ENCODE measurements around the gene DNM3.

The DNM3 gene

DNA sequence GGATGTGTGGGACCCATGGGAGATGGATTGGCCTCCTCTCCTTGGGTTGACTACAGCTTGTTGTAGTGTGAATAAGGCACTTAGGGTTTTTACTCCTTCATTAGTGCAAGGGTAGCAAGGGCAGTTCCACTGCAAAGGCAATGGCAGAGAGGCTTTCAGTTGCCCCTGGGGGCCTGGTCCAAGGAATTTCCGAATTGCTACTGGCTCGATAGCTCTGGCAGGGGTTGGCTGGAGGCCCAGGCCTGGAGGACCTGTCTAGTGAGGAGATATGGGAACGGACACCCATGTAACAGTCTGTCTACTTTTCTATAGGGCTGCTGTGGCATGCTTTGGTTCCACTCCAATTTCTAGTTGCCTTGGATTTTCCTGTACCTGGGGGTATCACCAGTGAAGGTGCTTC is 360.3 kb downstream of the DNM3 start:
- no peak overlapping the region for H3K27ac ChIP-seq (ENCODE audit: low read depth, low read length)
- H3K36me3 ChIP-seq (ENCODE audit: control insufficient read depth in 1 of 2, insufficient read depth in 2 of 2, low read length in 2 of 2), result no peaks in the 10 kb centered on the region
- H3K4me1 ChIP-seq (ENCODE audit: control insufficient read depth in 1 of 2, insufficient read depth in 2 of 2, low read length in 2 of 2), result no peaks in the 10 kb centered on the region
- no peak overlapping the region for H3K9ac ChIP-seq (ENCODE audit: low read depth in 1 of 2, low read length in 2 of 2)
- no peaks in the 10 kb centered on the region for H3K27me3 ChIP-seq (ENCODE audit: control insufficient read depth in 1 of 2, insufficient read depth in 2 of 2, low read length in 2 of 2)
- peaks cover 5 to 11% of the 10 kb centered on the region in 2 donors for H3K9me3 ChIP-seq (ENCODE audit: control insufficient read depth in 1 of 2, low read length in 2 of 2)
- H3K4me3 ChIP-seq (ENCODE audit: low read depth in 1 of 2, low read length in 2 of 2), result no peak overlapping the region

DNA sequence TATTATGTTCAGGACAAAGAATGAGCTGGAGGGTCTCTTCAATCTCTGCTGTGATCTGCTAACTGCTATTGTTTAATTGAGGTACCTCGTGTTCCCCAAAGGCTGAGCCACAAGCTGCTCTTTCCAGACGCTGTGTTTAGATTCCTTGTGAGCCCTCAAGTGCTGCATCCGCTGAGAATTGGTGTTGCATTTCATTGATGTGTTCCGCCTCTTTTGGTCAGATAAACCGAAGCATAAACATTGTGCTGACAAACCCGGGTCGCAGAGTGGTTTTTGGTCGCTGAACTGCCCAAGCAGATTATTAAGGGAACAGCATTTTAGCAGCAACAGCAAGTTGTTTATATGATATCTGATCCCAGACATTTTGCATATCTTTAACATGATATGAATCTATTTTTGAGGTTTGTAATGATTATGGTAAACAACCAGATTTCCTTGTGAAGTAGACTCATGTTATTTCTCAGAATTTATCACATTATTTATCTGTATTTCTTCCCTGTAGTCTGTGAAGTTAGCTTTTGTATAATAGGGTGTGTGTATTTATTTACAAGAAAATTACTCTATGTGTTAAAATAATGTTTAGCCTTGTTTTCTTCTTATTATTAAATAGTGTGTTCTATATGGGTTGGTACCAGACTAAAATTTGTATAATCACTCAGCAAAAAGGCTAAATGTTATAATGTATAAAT is 362.0 kb downstream of the DNM3 start:
- no peak overlapping the region for H3K4me3 ChIP-seq (ENCODE audit: low read depth in 1 of 2, low read length in 2 of 2)
- no peaks in the 10 kb centered on the region for H3K27me3 ChIP-seq (ENCODE audit: control insufficient read depth in 1 of 2, insufficient read depth in 2 of 2, low read length in 2 of 2)
- no peaks in the 10 kb centered on the region for H3K4me1 ChIP-seq (ENCODE audit: control insufficient read depth in 1 of 2, insufficient read depth in 2 of 2, low read length in 2 of 2)
- peaks cover 5 to 11% of the 10 kb centered on the region in 2 donors for H3K9me3 ChIP-seq (ENCODE audit: control insufficient read depth in 1 of 2, low read length in 2 of 2)
- no peaks in the 10 kb centered on the region for H3K36me3 ChIP-seq (ENCODE audit: control insufficient read depth in 1 of 2, insufficient read depth in 2 of 2, low read length in 2 of 2)
- H3K27ac ChIP-seq (ENCODE audit: low read depth, low read length), result no peak overlapping the region
- H3K9ac ChIP-seq (ENCODE audit: low read depth in 1 of 2, low read length in 2 of 2), result no peak overlapping the region

DNA sequence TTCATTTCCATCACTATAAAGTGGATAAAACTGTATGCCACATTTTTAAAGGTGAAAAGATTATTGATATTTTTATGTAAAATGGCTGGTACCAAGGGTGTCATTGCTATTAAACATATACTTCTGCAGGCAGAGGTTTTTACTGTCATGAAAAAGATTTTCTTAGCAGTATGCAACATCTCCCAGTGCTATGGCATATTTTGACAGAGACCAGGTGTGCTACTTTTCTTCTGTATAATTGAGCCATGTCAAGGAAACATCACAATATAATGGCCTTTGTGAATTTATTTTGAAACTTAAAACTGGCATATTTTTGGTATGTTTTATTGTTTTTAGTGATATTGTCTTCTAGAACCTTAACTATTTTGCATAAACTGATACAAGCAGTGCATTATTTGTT is 362.6 kb downstream of the DNM3 start:
- H3K4me3 ChIP-seq (ENCODE audit: low read depth in 1 of 2, low read length in 2 of 2), result no peak overlapping the region
- H3K9me3 ChIP-seq (ENCODE audit: control insufficient read depth in 1 of 2, low read length in 2 of 2), result peaks cover 4 to 9% of the 10 kb centered on the region in 2 donors

DNA sequence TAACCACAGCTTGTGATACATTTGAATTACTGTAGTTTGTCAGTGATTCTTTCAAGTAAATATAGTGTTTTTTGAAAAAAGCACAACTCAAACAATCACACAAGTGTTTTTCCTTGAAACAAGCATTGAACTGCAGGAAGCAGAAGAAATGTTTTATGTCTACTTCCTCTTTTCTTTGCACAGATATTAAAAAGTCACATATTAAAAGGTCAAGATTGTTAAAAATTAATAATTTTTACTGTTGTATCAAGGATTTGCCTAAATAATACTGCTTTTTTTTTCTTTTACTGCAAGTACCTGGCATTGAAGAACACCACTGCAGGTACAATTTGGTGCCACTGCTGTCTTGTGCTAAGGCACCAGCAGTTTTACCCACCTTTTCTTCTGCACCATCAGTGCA is 365.0 kb downstream of the DNM3 start:
- Histone ChIP-seq H3K36me3 (ENCODE audit: control insufficient read depth in 1 of 2, insufficient read depth in 2 of 2, low read length in 2 of 2) (no peaks in the 10 kb centered on the region), H3K4me3 (ENCODE audit: low read depth in 1 of 2, low read length in 2 of 2) (no peak overlapping the region), H3K27ac (ENCODE audit: low read depth, low read length) (no peak overlapping the region), H3K9ac (ENCODE audit: low read depth in 1 of 2, low read length in 2 of 2) (no peak overlapping the region), H3K9me3 (ENCODE audit: control insufficient read depth in 1 of 2, low read length in 2 of 2) (no peaks in the 10 kb centered on the region), H3K27me3 (ENCODE audit: control insufficient read depth in 1 of 2, insufficient read depth in 2 of 2, low read length in 2 of 2) (no peaks in the 10 kb centered on the region), H3K4me1 (ENCODE audit: control insufficient read depth in 1 of 2, insufficient read depth in 2 of 2, low read length in 2 of 2) (no peaks in the 10 kb centered on the region)

More for the DNA sequence above, 362.6 kb downstream of the DNM3 start:
- no peaks in the 10 kb centered on the region for H3K27me3 ChIP-seq (ENCODE audit: control insufficient read depth in 1 of 2, insufficient read depth in 2 of 2, low read length in 2 of 2)
- no peak overlapping the region for H3K9ac ChIP-seq (ENCODE audit: low read depth in 1 of 2, low read length in 2 of 2)
- no peaks in the 10 kb centered on the region for H3K4me1 ChIP-seq (ENCODE audit: control insufficient read depth in 1 of 2, insufficient read depth in 2 of 2, low read length in 2 of 2)
- H3K27ac ChIP-seq (ENCODE audit: low read depth, low read length), result no peak overlapping the region
- H3K36me3 ChIP-seq (ENCODE audit: control insufficient read depth in 1 of 2, insufficient read depth in 2 of 2, low read length in 2 of 2), result no peaks in the 10 kb centered on the region

DNA sequence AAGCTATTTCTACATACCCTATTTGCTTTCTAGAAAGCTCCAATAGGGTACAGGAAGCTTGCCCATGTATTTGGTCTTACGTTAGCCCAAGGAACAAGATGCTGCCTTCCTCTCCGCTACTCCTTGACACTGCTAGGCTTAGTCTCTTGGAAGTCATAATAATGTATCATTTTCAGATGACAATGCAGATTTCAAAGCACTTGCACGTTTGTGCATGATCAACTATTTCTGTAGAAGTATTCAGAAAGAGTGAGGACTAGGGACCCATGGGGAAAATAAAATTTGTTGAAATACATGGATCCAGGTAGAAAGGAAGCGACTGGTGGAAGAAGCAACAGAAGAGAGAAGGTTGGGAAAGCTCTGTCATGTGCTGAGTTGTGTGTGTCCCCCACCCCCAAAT is 367.3 kb downstream of the DNM3 start:
- no peak overlapping the region for H3K4me3 ChIP-seq (ENCODE audit: low read depth in 1 of 2, low read length in 2 of 2)
- no peak overlapping the region for H3K27ac ChIP-seq (ENCODE audit: low read depth, low read length)
- no peaks in the 10 kb centered on the region for H3K9me3 ChIP-seq (ENCODE audit: control insufficient read depth in 1 of 2, low read length in 2 of 2)
- no peaks in the 10 kb centered on the region for H3K27me3 ChIP-seq (ENCODE audit: control insufficient read depth in 1 of 2, insufficient read depth in 2 of 2, low read length in 2 of 2)
- H3K4me1 ChIP-seq (ENCODE audit: control insufficient read depth in 1 of 2, insufficient read depth in 2 of 2, low read length in 2 of 2), result no peaks in the 10 kb centered on the region
- H3K9ac ChIP-seq (ENCODE audit: low read depth in 1 of 2, low read length in 2 of 2), result no peak overlapping the region
- no peaks in the 10 kb centered on the region for H3K36me3 ChIP-seq (ENCODE audit: control insufficient read depth in 1 of 2, insufficient read depth in 2 of 2, low read length in 2 of 2)

DNA sequence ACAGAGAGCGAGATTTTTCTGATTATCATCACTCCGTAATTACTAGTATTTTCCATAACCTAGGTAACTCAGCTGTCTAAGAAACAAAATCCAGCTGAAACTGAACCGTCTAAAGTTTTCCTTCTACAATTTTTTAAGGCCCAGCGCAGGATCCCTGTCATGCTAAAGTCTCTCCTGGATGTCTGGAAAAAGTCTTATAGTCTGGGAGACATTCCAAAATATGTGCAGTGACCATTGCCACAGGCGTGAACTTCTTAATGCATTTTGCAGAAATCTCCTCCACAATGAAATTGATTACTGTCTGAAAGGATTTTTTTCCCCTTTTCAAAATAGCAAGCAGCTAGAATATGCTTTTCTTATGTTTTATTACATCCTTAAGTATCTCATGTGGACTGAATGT is 369.9 kb downstream of the DNM3 start:
- no peaks in the 10 kb centered on the region for H3K4me1 ChIP-seq (ENCODE audit: control insufficient read depth in 1 of 2, insufficient read depth in 2 of 2, low read length in 2 of 2)
- no peak overlapping the region for H3K27ac ChIP-seq (ENCODE audit: low read depth, low read length)
- no peak overlapping the region for H3K4me3 ChIP-seq (ENCODE audit: low read depth in 1 of 2, low read length in 2 of 2)
- H3K27me3 ChIP-seq (ENCODE audit: control insufficient read depth in 1 of 2, insufficient read depth in 2 of 2, low read length in 2 of 2), result no peaks in the 10 kb centered on the region
- no peak overlapping the region for H3K9ac ChIP-seq (ENCODE audit: low read depth in 1 of 2, low read length in 2 of 2)
- H3K36me3 ChIP-seq (ENCODE audit: control insufficient read depth in 1 of 2, insufficient read depth in 2 of 2, low read length in 2 of 2), result no peaks in the 10 kb centered on the region
- no peaks in the 10 kb centered on the region for H3K9me3 ChIP-seq (ENCODE audit: control insufficient read depth in 1 of 2, low read length in 2 of 2)

DNA sequence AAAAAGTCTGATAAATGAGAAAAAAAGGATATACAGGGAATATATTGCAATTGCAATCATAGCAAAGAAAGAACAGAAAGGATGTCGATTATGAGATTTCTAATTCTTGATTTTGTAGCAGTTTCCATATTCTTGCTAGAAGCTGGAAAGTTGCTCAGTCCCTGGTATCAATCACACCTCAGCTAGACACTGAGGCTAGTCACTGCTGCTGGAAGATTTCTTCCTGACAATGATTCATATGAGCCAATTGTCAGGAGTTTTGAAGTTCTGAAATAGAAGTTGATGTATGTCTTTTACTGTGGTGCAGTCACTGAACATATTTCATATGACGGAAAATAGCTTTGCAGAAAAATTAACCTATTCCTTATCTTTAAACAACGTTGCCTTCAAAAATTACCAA is 370.8 kb downstream of the DNM3 start:
- no peak overlapping the region for H3K4me3 ChIP-seq (ENCODE audit: low read depth in 1 of 2, low read length in 2 of 2)
- H3K9me3 ChIP-seq (ENCODE audit: control insufficient read depth in 1 of 2, low read length in 2 of 2), result no peaks in the 10 kb centered on the region
- H3K27me3 ChIP-seq (ENCODE audit: control insufficient read depth in 1 of 2, insufficient read depth in 2 of 2, low read length in 2 of 2), result no peaks in the 10 kb centered on the region
- H3K4me1 ChIP-seq (ENCODE audit: control insufficient read depth in 1 of 2, insufficient read depth in 2 of 2, low read length in 2 of 2), result no peaks in the 10 kb centered on the region
- no peak overlapping the region for H3K27ac ChIP-seq (ENCODE audit: low read depth, low read length)
- no peaks in the 10 kb centered on the region for H3K36me3 ChIP-seq (ENCODE audit: control insufficient read depth in 1 of 2, insufficient read depth in 2 of 2, low read length in 2 of 2)
- H3K9ac ChIP-seq (ENCODE audit: low read depth in 1 of 2, low read length in 2 of 2), result no peak overlapping the region

DNA sequence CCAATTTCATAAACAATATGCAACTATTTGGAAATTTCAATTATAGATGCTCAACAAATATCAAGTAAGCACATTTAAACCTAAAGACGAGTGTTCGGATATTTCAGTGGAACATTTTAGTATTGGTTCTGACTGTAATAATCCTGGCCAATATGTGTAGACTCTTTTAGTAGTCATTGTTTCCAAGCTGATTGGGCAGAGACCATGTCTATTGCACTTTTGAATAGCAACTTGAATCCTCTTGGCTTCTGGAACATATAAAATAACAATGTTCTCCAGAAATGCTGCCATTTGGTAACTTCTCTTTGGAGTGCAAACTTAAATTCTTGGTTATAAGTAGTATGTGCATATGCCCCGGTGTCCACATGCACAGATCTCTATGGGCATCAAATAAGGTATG is 373.7 kb downstream of the DNM3 start:
- Histone ChIP-seq H3K4me1 (ENCODE audit: control insufficient read depth in 1 of 2, insufficient read depth in 2 of 2, low read length in 2 of 2) (no peaks in the 10 kb centered on the region), H3K27me3 (ENCODE audit: control insufficient read depth in 1 of 2, insufficient read depth in 2 of 2, low read length in 2 of 2) (no peaks in the 10 kb centered on the region), H3K9ac (ENCODE audit: low read depth in 1 of 2, low read length in 2 of 2) (no peak overlapping the region), H3K4me3 (ENCODE audit: low read depth in 1 of 2, low read length in 2 of 2) (no peak overlapping the region), H3K27ac (ENCODE audit: low read depth, low read length) (no peak overlapping the region), H3K9me3 (ENCODE audit: control insufficient read depth in 1 of 2, low read length in 2 of 2) (no peaks in the 10 kb centered on the region), H3K36me3 (ENCODE audit: control insufficient read depth in 1 of 2, insufficient read depth in 2 of 2, low read length in 2 of 2) (no peaks in the 10 kb centered on the region)

DNA sequence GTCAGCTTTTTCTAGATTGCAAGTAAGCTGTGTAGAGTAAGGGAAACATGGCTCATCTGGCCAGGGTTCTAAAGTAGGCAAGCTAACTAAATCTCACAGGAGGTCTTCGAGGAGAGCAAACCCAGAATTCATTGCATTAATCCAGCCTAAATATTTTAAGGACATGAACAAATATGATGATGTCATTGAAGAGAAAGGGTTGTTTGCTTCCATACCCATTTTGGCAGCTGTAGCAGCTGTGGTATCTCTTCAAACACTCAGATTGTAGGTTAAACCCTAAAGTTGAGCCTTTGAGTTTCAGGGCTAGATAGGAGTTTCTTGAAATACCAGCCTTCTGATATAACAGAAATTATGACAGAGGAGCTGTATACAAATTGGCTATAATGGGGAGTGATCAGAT is 378.7 kb downstream of the DNM3 start:
- Histone ChIP-seq H3K4me1 (ENCODE audit: control insufficient read depth in 1 of 2, insufficient read depth in 2 of 2, low read length in 2 of 2) (no peaks in the 10 kb centered on the region), H3K9ac (ENCODE audit: low read depth in 1 of 2, low read length in 2 of 2) (no peak overlapping the region), H3K4me3 (ENCODE audit: low read depth in 1 of 2, low read length in 2 of 2) (no peak overlapping the region), H3K36me3 (ENCODE audit: control insufficient read depth in 1 of 2, insufficient read depth in 2 of 2, low read length in 2 of 2) (no peaks in the 10 kb centered on the region), H3K27ac (ENCODE audit: low read depth, low read length) (no peak overlapping the region), H3K9me3 (ENCODE audit: control insufficient read depth in 1 of 2, low read length in 2 of 2) (no peaks in the 10 kb centered on the region), H3K27me3 (ENCODE audit: control insufficient read depth in 1 of 2, insufficient read depth in 2 of 2, low read length in 2 of 2) (no peaks in the 10 kb centered on the region)

DNA sequence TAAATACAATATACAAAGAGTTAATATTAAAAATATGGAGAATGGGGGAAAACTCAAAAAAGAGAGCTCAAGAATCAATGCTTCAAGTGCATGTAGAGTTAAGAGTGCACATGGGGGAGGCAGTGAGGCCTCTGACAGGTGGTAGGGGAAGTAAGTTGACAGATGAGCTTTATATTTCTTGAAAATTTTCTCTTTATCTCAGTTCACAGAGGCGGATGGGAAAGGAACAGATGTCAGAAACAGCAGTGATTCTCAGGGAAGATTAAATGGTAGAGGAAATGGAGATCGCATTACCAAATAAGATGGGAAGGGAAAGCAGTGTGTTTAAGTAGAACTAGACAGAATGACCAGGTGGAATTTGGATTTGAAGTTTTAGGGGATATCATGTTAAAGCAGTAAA is 379.1 kb downstream of the DNM3 start:
- Histone ChIP-seq H3K4me1 (ENCODE audit: control insufficient read depth in 1 of 2, insufficient read depth in 2 of 2, low read length in 2 of 2) (no peaks in the 10 kb centered on the region), H3K36me3 (ENCODE audit: control insufficient read depth in 1 of 2, insufficient read depth in 2 of 2, low read length in 2 of 2) (no peaks in the 10 kb centered on the region), H3K4me3 (ENCODE audit: low read depth in 1 of 2, low read length in 2 of 2) (no peak overlapping the region), H3K9ac (ENCODE audit: low read depth in 1 of 2, low read length in 2 of 2) (no peak overlapping the region), H3K9me3 (ENCODE audit: control insufficient read depth in 1 of 2, low read length in 2 of 2) (no peaks in the 10 kb centered on the region), H3K27me3 (ENCODE audit: control insufficient read depth in 1 of 2, insufficient read depth in 2 of 2, low read length in 2 of 2) (no peaks in the 10 kb centered on the region), H3K27ac (ENCODE audit: low read depth, low read length) (no peak overlapping the region)

DNA sequence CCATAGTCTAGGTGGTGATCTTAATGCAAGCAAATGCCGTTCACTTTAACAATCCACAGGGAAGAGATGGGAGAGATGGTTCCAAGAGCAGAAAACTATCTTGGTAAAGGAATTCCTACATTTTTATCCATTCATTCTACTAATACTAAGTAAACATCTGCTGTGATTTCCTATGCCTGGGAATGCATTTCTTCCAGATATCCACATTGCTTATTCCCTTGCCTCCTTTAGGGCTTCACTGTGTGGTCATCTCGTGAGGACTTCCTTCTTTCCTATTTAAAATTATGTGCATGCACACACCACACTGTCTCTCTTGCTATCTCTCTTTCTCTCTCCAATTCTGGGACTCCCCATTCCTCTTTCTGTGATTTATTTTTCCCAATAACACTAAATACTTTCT is 380.1 kb downstream of the DNM3 start:
- no peak overlapping the region for H3K27ac ChIP-seq (ENCODE audit: low read depth, low read length)
- no peaks in the 10 kb centered on the region for H3K27me3 ChIP-seq (ENCODE audit: control insufficient read depth in 1 of 2, insufficient read depth in 2 of 2, low read length in 2 of 2)
- H3K4me3 ChIP-seq (ENCODE audit: low read depth in 1 of 2, low read length in 2 of 2), result no peak overlapping the region
- H3K36me3 ChIP-seq (ENCODE audit: control insufficient read depth in 1 of 2, insufficient read depth in 2 of 2, low read length in 2 of 2), result no peaks in the 10 kb centered on the region
- H3K4me1 ChIP-seq (ENCODE audit: control insufficient read depth in 1 of 2, insufficient read depth in 2 of 2, low read length in 2 of 2), result no peaks in the 10 kb centered on the region
- H3K9me3 ChIP-seq (ENCODE audit: control insufficient read depth in 1 of 2, low read length in 2 of 2), result no peaks in the 10 kb centered on the region
- H3K9ac ChIP-seq (ENCODE audit: low read depth in 1 of 2, low read length in 2 of 2), result no peak overlapping the region
